Caco-2 (cell line): ENCODE measurements around the gene SAMD4A. TPM values are rescaled to one million over a fixed set of nuclear protein-coding genes. Genes with fewer than 3 reads are reported as not detected.

Experiments
- BruUV-seq: library from RNA; stranded (reverse); fragments of 400-500 nt; replicated peaks from 2 replicates; lab custom pipeline; 2021; lab: Mats Ljungman, UMichigan
- CTCF ChIA-PET: fragments of 300-600 bp; sonication (Branson Sonifier 250); formaldehyde crosslinking; loops from one replicate; lab custom pipeline; 2022; ENCODE audit warnings: antibody characterized with exemption; lab: Charles Lee
- POLR2A ChIA-PET: fragments of 300-600 bp; sonication (Branson Sonifier 250); formaldehyde crosslinking; loops from one replicate; lab custom pipeline; 2022; ENCODE audit warnings: antibody characterized with exemption; lab: Charles Lee
- DNase-seq, 2 experiments: peaks; one replicate each; pipeline versions ENCODE4 v3.0.0 to v3.0.0-alpha.2; 2020 to 2022
- H3K27me3 ChIP-seq: replicated peaks from 2 replicates; pipeline ENCODE4 v1.6.0; 2011; ENCODE audit warnings: low read length; ENCODE audit not compliant: control insufficient read depth, insufficient read depth
- H3K36me3 ChIP-seq: 2 replicates; pipeline ENCODE4 v1.5.1; 2011; ENCODE audit warnings: low read length; ENCODE audit not compliant: control insufficient read depth, insufficient read depth
- H3K4me1 ChIP-seq: fragments of 250-450 bp; sonication (Bioruptor Pico); 2 replicates; pipeline ENCODE4 v1.5.1; 2020; ENCODE audit warnings: mild to moderate bottlenecking
- H3K4me3 ChIP-seq: 2 replicates; pipeline ENCODE4 v1.5.1; 2011; ENCODE audit warnings: low read depth, mild to moderate bottlenecking, control low read depth, low read length
- H3K9me3 ChIP-seq: fragments of 250-450 bp; sonication (Bioruptor Pico); 2 replicates; pipeline ENCODE4 v1.5.1; 2020; ENCODE audit warnings: mild to moderate bottlenecking, moderate library complexity
- H3K27ac Mint-ChIP-seq: one replicate; pipeline ENCODE4 v1.8.0; 2022; ENCODE audit warnings: mixed read lengths; ENCODE audit not compliant: unreplicated experiment
- H3K27me3 Mint-ChIP-seq: one replicate; pipeline ENCODE4 v1.8.0; 2022; ENCODE audit warnings: mixed read lengths; ENCODE audit not compliant: insufficient read depth, unreplicated experiment
- H3K36me3 Mint-ChIP-seq: one replicate; pipeline ENCODE4 v1.8.0; 2022; ENCODE audit warnings: mild to moderate bottlenecking, mixed read lengths; ENCODE audit not compliant: insufficient read depth, unreplicated experiment
- H3K4me1 Mint-ChIP-seq: one replicate; pipeline ENCODE4 v1.8.0; 2022; ENCODE audit warnings: low read depth, mixed read lengths; ENCODE audit not compliant: unreplicated experiment
- H3K4me3 Mint-ChIP-seq: one replicate; pipeline ENCODE4 v1.8.0; 2022; ENCODE audit warnings: mild to moderate bottlenecking, moderate library complexity, mixed read lengths; ENCODE audit not compliant: unreplicated experiment
- H3K9me3 Mint-ChIP-seq: one replicate; pipeline ENCODE4 v1.8.0; 2022; ENCODE audit warnings: mixed read lengths; ENCODE audit not compliant: unreplicated experiment
- intact Hi-C: fragments of 100-400 bp; cut with micrococcal nuclease; formaldehyde crosslinking; loops from one replicate; pipeline ENCODE4 v1.10.0; 2022; ENCODE audit not compliant: unreplicated experiment
- total RNA-seq: library from RNA; stranded (reverse); gene quantifications from 2 replicates; pipeline ENCODE4 v1.2.3, GENCODE V29; 2022
- TF ChIP-seq, protein P1 (sequence below), 2 experiments: fragments of 200-600 bp in 1 of 2; IDR thresholded peaks; 1 replicate in 1 of 2; 2 replicates in 1 of 2; pipeline versions ENCODE4 v1.5.1 to v1.8.0; 2011 to 2022; ENCODE audit warnings: antibody characterized with exemption in 1 of 2, control low read depth in 1 of 2, inconsistent platforms in 1 of 2, low read depth in 1 of 2, low read length in 1 of 2, mild to moderate bottlenecking in 1 of 2, moderate library complexity in 1 of 2; ENCODE audit not compliant: insufficient read depth in 1 of 2, severe bottlenecking in 1 of 2, unreplicated experiment in 1 of 2

SAMD4A gene
- total RNA-seq, 1 experiment from 2014 or later = 60.8 TPM

DNA sequence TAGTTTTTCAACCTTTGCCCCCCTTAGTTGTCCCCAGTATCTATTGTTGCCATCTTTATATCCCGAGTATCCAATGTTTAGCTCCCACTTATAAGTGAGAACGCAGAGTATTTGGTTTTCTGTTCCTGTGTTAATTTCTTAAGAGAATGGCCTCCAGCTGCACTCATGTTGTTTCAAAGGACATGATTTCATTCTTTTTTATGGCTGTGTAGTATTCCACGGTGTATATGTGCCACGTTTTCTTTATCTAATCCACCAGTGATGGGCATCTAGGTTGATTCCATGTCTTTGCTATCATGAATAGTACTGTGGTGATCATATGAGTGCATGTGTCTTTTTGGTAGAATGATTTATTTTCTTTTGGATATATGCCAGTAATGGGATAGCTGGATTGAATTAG lies 263.7 kb downstream of the SAMD4A start:
- Mint-ChIP-seq H3K27me3 (no peaks in the 10 kb centered on the region), H3K9me3 (no peaks in the 10 kb centered on the region), H3K36me3 (no peaks in the 10 kb centered on the region), H3K4me1 (no peaks in the 10 kb centered on the region), H3K4me3 (no peak overlapping the region), H3K27ac (no peak overlapping the region)
- Histone ChIP-seq H3K4me3 (no peak overlapping the region), H3K36me3 (no peaks in the 10 kb centered on the region), H3K27me3 (no peaks in the 10 kb centered on the region), H3K9me3 (no peaks in the 10 kb centered on the region; the same call in none of the 2 replicates), H3K4me1 (no peaks in the 10 kb centered on the region)
- CTCF ChIA-PET = interaction anchor here (0.7 kb wide), 1 partner anchor 264 kb away, joined by 9 read pairs; the partner anchor contains the start of gene SAMD4A
- BruUV-seq = no TSS peak
- intact Hi-C loops = no loop called here
- DNase-seq = no peak
- TF ChIP-seq, protein P1, sequence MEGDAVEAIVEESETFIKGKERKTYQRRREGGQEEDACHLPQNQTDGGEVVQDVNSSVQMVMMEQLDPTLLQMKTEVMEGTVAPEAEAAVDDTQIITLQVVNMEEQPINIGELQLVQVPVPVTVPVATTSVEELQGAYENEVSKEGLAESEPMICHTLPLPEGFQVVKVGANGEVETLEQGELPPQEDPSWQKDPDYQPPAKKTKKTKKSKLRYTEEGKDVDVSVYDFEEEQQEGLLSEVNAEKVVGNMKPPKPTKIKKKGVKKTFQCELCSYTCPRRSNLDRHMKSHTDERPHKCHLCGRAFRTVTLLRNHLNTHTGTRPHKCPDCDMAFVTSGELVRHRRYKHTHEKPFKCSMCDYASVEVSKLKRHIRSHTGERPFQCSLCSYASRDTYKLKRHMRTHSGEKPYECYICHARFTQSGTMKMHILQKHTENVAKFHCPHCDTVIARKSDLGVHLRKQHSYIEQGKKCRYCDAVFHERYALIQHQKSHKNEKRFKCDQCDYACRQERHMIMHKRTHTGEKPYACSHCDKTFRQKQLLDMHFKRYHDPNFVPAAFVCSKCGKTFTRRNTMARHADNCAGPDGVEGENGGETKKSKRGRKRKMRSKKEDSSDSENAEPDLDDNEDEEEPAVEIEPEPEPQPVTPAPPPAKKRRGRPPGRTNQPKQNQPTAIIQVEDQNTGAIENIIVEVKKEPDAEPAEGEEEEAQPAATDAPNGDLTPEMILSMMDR (IDR thresholded peaks at IDR 0.05; ENCODE audit: insufficient read depth in 1 of 2, low read depth in 1 of 2, low read length in 1 of 2, severe bottlenecking in 1 of 2, unreplicated experiment in 1 of 2) = no peak
- POLR2A ChIA-PET = no interaction called here

DNA sequence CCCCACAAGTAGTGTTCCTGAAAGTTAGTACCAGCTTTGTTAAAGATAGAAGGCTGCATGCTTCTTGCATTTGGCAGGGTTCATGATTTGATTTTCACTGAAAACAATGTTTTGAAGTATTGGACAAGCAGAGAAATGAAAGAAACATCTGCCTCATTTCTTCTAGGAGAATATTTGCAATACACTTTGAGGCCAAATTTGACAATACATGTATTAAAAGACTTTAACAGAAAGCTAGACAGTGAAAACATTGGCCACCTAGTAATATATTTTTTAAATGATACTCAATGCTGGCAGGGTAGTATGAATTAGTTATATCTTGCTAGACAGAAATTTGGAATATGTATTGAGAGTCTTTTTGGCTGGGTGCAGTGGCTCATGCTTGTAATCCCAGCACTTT lies 267.2 kb downstream of the SAMD4A start:
- TF ChIP-seq, protein P1 (IDR thresholded peaks at IDR 0.05; ENCODE audit: insufficient read depth in 1 of 2, low read depth in 1 of 2, low read length in 1 of 2, severe bottlenecking in 1 of 2, unreplicated experiment in 1 of 2) = no peak
- Mint-ChIP-seq H3K36me3 (no peaks in the 10 kb centered on the region), H3K9me3 (no peaks in the 10 kb centered on the region), H3K27ac (no peak overlapping the region), H3K4me1 (peaks cover under 1% of the 10 kb centered on the region), H3K4me3 (no peak overlapping the region), H3K27me3 (no peaks in the 10 kb centered on the region)
- Histone ChIP-seq H3K36me3 (no peaks in the 10 kb centered on the region), H3K9me3 (no peaks in the 10 kb centered on the region; the same call in 1 of the 2 replicates), H3K4me3 (no peak overlapping the region), H3K4me1 (peaks cover 18% of the 10 kb centered on the region), H3K27me3 (no peaks in the 10 kb centered on the region)
- DNase-seq = no peak
- no TSS peak for BruUV-seq
- ChIA-PET POLR2A (no interaction called here), CTCF (no interaction called here)
- intact Hi-C loops = no loop called here

DNA sequence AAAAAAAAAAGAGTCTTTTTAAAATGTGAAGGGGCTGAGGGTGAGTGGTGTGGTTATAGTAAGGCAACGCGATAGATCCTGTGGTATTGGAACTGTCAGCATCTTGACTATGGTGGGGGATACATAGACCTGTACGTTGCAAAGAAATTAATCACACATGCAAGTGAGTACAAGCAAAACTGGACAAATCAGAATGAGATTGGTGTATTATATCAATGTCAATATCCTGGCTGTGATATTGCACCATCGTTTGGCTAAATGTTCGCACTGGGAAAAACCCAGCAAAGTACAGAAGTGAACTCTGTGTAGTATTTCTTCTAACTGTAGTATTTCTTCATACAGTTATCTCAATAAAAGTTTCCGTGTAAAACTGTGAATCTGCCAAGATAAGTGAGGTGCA lies 267.8 kb downstream of the SAMD4A start:
- CTCF ChIA-PET = no interaction called here
- Mint-ChIP-seq H3K27ac (no peak overlapping the region), H3K4me1 (peaks cover 7% of the 10 kb centered on the region), H3K36me3 (no peaks in the 10 kb centered on the region), H3K27me3 (no peaks in the 10 kb centered on the region), H3K4me3 (no peak overlapping the region), H3K9me3 (no peaks in the 10 kb centered on the region)
- no peak for DNase-seq
- intact Hi-C loops = loop anchor here (5.0 kb wide), 1 partner anchor 68 kb away; the partner anchor contains the start of gene GCH1
- Histone ChIP-seq H3K9me3 (no peaks in the 10 kb centered on the region; the same call in 1 of the 2 replicates), H3K27me3 (no peaks in the 10 kb centered on the region), H3K4me1 (peaks cover 21% of the 10 kb centered on the region), H3K36me3 (no peaks in the 10 kb centered on the region), H3K4me3 (no peak overlapping the region)
- POLR2A ChIA-PET = no interaction called here
- TF ChIP-seq, protein P1 (IDR thresholded peaks at IDR 0.05; ENCODE audit: insufficient read depth in 1 of 2, low read depth in 1 of 2, low read length in 1 of 2, severe bottlenecking in 1 of 2, unreplicated experiment in 1 of 2) = no peak
- no TSS peak for BruUV-seq
